Central memory CD8-positive, alpha-beta T cell (primary cell): ENCODE results near the gene BRF1.

Experiments used
- ATAC-seq: fragments of 150-1000 bp; cut with Tn5 transposase; replicated peaks from 2 replicates; pipeline ENCODE4 v1.10.0; 2022; ENCODE audit warnings: mild to moderate bottlenecking, moderate FRiP score, moderate number of reproducible peaks; ENCODE audit not compliant: poor library complexity, severe bottlenecking; ENCODE audit errors: extremely low read depth
- DNase-seq, 2 donors: peaks; one replicate each; pipeline ENCODE4 v3.0.0; 2021; ENCODE audit warnings: low spot score in 2 of 2
- H3K27ac Mint-ChIP-seq: one replicate; pipeline ENCODE4 v1.8.0; 2022; ENCODE audit warnings: low read depth, mild to moderate bottlenecking, moderate library complexity, mixed read lengths
- H3K27me3 Mint-ChIP-seq: one replicate; pipeline ENCODE4 v1.8.0; 2022; ENCODE audit warnings: mixed read lengths
- H3K36me3 Mint-ChIP-seq: one replicate; pipeline ENCODE4 v1.8.0; 2022; ENCODE audit warnings: mild to moderate bottlenecking, moderate library complexity, mixed read lengths; ENCODE audit not compliant: insufficient read depth
- H3K4me1 Mint-ChIP-seq: one replicate; pipeline ENCODE4 v1.8.0; 2022; ENCODE audit warnings: mixed read lengths
- H3K4me3 Mint-ChIP-seq: one replicate; pipeline ENCODE4 v1.8.0; 2022; ENCODE audit warnings: mild to moderate bottlenecking, moderate library complexity, mixed read lengths
- H3K9me3 Mint-ChIP-seq: one replicate; pipeline ENCODE4 v1.8.0; 2022; ENCODE audit warnings: mixed read lengths

BRF1 gene

DNA sequence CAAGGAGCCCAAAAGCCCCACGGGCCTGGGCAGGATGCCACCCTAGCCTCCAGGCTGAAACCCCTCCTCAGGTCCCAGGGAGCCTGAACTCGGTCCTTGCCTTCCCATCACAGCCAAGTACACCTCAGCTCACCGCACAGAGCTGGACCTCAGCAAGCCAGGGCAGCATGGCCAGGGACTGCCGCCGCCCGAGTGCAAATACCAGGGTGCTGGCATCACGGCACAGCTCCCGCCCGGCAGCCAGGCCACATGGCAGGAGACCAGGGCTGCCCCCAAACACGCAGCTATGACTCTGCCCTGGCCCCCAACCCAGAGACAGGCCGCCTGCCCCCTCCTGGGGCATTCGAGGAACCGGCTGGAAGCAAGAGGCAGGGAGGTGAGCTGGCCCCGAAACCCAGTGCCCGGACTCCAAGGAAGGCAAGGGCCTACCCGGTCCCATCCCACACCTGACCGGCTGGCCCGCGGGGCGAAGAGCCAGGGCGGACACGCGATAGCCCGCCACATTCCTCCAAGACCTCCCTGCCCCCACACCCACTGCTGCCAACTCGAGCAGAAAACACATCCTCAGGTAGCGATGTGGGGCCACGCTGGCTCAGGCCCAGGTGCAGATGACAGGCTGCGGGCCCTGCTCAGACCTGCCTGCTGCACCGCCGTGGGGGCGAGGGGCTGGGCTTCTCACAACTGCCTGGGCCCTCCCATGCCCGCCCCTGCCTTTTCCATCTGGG lies 134.9 kb downstream of the BRF1 start:
- H3K9me3 Mint-ChIP-seq, result no peaks in the 10 kb centered on the region
- peaks cover 2% of the 10 kb centered on the region for H3K36me3 Mint-ChIP-seq
- no peak overlapping the region for H3K4me3 Mint-ChIP-seq
- H3K27ac Mint-ChIP-seq, result no peak overlapping the region
- H3K27me3 Mint-ChIP-seq, result peaks cover 22% of the 10 kb centered on the region
- ATAC-seq (no peak), DNase-seq (no peak)
- H3K4me1 Mint-ChIP-seq, result peaks cover 6% of the 10 kb centered on the region

DNA sequence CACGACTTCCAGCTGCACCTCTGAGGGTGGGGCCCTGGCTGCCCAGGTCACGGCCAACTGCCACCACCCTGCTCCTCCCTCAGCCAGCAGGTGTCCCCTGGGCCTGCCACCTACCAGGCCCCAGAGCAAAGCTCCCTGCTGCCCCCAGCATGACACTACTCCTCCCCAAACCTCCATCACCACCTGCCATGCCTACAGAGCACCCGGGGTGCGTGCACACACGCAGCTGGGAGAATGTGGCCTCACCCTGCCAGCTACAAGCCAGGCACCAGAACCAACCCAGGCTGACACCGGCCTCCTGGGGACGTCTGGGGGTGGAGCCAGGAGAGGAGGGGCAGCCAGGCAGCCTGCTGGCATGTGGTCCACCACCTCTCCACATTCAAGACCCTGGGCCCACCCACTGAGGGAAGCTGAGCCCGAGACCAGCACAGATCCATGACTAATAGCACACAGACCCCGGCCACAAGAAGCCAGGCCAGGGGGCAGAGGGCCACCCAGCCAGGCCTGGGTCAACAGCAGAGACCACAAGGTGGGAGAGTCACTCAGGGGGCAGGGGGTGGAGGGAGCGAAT lies 135.6 kb downstream of the BRF1 start:
- H3K4me1 Mint-ChIP-seq, result peaks cover 6% of the 10 kb centered on the region
- ATAC-seq, result no peak
- H3K4me3 Mint-ChIP-seq, result no peak overlapping the region
- DNase-seq, result no peak
- H3K36me3 Mint-ChIP-seq, result peaks cover 2% of the 10 kb centered on the region
- peaks cover 19% of the 10 kb centered on the region for H3K27me3 Mint-ChIP-seq
- H3K9me3 Mint-ChIP-seq, result no peaks in the 10 kb centered on the region
- no peak overlapping the region for H3K27ac Mint-ChIP-seq

DNA sequence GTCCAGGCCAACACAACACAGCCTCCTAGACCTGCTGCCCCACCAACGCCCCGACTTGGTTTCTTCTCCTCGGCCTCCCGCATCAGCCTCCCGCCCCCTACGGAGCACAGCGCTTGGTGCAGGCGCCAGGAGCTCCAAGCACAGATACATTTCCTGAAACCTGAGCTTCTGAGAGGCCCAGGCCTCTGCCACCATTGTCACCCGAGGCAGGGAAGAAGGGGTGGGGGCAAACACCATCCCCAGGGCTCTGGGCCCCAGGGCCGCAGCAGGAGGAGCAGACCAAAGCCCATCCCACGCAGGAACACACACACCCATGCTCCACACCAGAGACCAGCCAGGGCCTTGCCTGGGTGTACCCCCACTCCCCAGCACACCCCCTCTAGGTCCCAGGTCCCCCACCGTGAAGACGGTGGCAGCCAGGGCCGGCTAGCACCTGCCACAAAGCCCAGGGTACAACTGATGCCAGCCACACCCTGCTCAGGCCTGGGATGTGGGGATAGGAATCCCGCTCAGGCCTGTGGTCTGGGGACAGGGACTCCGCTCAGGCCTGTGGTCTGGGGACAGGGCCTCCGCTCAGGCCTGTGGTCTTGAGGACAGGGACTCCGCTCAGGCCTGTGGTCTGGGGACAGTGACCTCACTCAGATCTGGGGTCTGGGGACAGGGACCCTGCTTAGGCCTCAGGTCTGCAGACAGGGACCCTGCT lies 137.6 kb downstream of the BRF1 start:
- Mint-ChIP-seq H3K27me3 (peaks cover 7% of the 10 kb centered on the region), H3K4me3 (no peak overlapping the region), H3K4me1 (no peaks in the 10 kb centered on the region), H3K9me3 (no peaks in the 10 kb centered on the region), H3K27ac (no peak overlapping the region), H3K36me3 (no peaks in the 10 kb centered on the region)
- DNase-seq, result no peak
- no peak for ATAC-seq

DNA sequence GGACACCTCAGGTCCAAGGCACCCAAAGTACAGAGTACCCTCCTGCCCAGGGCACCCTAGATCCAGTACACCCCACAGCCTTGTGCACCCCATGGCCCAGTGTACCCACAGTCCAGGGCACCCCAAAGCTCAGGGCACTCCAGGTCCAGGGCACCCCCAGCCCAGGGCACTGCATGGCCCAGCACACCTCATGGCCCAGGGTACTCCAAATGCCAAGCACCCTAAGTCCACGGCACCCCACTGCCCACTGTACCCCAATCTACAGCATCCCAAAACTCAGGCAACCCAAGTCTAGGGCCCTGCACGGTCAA lies 138.2 kb downstream of the BRF1 start:
- H3K27ac Mint-ChIP-seq, result no peak overlapping the region
- no peak for ATAC-seq
- H3K4me3 Mint-ChIP-seq, result no peak overlapping the region
- no peak for DNase-seq
- H3K4me1 Mint-ChIP-seq, result no peaks in the 10 kb centered on the region
- H3K27me3 Mint-ChIP-seq, result peaks cover 8% of the 10 kb centered on the region
- no peaks in the 10 kb centered on the region for H3K36me3 Mint-ChIP-seq
- H3K9me3 Mint-ChIP-seq, result no peaks in the 10 kb centered on the region

GRCh38 chr14:105161964-105162668 lies 138.7 kb downstream of the BRF1 start:
- Mint-ChIP-seq H3K27me3 (peaks cover 13% of the 10 kb centered on the region), H3K9me3 (no peaks in the 10 kb centered on the region), H3K36me3 (peaks cover 2% of the 10 kb centered on the region), H3K4me1 (no peaks in the 10 kb centered on the region), H3K27ac (no peak overlapping the region), H3K4me3 (no peak overlapping the region)
- DNase-seq (peak in 1 of 2 donors; percentile 28), ATAC-seq (peak; percentile 32)

DNA sequence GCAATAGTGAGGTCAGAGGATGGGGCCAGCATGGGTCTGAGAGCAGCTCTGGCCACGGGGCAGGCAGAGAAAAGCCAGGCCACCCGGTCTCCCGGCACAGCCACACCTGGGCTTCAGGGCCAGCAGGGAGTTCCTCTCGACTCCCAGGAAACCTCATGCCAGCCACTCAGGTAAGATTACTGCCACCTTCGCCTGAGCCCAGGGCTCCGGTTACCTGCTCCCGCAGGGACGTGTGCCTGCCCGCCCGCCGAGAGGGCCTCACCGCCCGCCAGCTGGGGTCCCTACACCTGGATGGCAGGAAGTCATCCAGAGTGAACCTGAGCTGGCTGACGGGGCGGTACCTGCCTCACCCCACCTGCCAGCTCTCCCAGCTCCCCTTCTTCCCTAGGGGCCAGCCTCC lies 139.5 kb downstream of the BRF1 start:
- no peaks in the 10 kb centered on the region for H3K4me1 Mint-ChIP-seq
- DNase-seq (no peak), ATAC-seq (no peak)
- H3K27ac Mint-ChIP-seq, result no peak overlapping the region
- H3K9me3 Mint-ChIP-seq, result no peaks in the 10 kb centered on the region
- H3K27me3 Mint-ChIP-seq, result peaks cover 9% of the 10 kb centered on the region
- no peak overlapping the region for H3K4me3 Mint-ChIP-seq
- H3K36me3 Mint-ChIP-seq, result peaks cover 2% of the 10 kb centered on the region

DNA sequence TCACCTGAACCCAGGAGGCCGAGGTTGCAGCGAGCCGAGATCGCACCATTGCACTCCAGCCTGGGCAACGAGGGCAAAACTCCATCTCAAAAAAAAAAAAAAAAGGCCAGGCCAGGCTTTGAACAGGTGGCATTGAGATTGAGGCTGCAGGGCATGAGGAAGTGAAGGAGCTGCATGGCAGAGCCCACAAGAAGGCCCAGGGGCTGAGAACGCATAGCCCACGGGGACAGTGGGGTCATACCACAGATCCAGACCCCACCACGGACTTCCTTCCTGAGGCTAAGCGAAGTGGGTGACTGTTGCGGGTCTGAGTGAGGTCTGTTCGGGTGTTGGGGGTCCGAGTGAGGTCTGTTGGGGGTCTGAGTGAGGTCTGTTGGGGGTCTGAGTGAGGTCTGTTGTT lies 140.0 kb downstream of the BRF1 start:
- Mint-ChIP-seq H3K27me3 (peaks cover 9% of the 10 kb centered on the region), H3K36me3 (peaks cover 2% of the 10 kb centered on the region), H3K4me1 (no peaks in the 10 kb centered on the region), H3K9me3 (no peaks in the 10 kb centered on the region), H3K27ac (no peak overlapping the region), H3K4me3 (no peak overlapping the region)
- no peak for DNase-seq
- ATAC-seq, result no peak

DNA sequence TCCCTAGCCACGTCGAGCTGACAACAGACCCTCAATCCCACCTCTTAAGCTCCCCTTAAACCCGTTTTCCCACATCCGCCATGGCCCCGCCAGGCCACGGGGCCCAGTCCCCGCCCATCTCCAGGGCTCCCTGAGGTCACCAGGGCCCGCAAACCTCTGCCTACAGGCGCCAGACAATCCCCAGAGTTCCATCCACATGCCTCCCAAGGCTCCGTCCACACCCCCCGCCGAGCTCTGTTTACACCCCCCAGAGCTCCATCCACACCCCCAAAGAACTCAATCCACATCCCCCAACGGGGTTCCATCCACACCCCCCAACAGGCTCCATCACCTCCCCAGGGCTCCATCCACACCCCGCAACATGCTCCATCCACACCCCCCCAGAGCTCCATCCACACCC lies 141.5 kb downstream of the BRF1 start:
- Mint-ChIP-seq H3K36me3 (peaks cover 2% of the 10 kb centered on the region), H3K4me3 (no peak overlapping the region), H3K9me3 (no peaks in the 10 kb centered on the region), H3K27me3 (peaks cover 9% of the 10 kb centered on the region), H3K4me1 (no peaks in the 10 kb centered on the region), H3K27ac (no peak overlapping the region)
- ATAC-seq (no peak), DNase-seq (no peak)
